ACC112 (cell line): ENCODE data around the gene SMIM45.

Experiments
- H2AFZ ChIP-seq: fragments of 200-600 bp; sonication (generic); one replicate; pipeline ENCODE4 v1.6.0; 2017; ENCODE audit warnings: antibody characterized with exemption, low read length; ENCODE audit not compliant: unreplicated experiment
- H3K27ac ChIP-seq: fragments of 200-600 bp; sonication (generic); 2 replicates; pipeline ENCODE4 v1.5.1; 2014; ENCODE audit warnings: low read depth, mild to moderate bottlenecking, antibody characterized with exemption, low read length, moderate library complexity
- H3K27me3 ChIP-seq: fragments of 200-600 bp; sonication (generic); 2 replicates; pipeline ENCODE4 v1.6.1; 2014; ENCODE audit warnings: mild to moderate bottlenecking, antibody characterized with exemption, low read length, moderate library complexity, mixed read lengths; ENCODE audit not compliant: insufficient read depth
- H3K36me3 ChIP-seq: fragments of 200-600 bp; sonication (generic); 2 replicates; pipeline ENCODE4 v1.6.1; 2016; ENCODE audit warnings: mild to moderate bottlenecking, antibody characterized with exemption, low read length, moderate library complexity, mixed read lengths; ENCODE audit not compliant: insufficient read depth
- H3K4me1 ChIP-seq: fragments of 200-600 bp; sonication (generic); one replicate; pipeline ENCODE4 v1.6.1; 2016; ENCODE audit warnings: low read length, mixed read lengths; ENCODE audit not compliant: insufficient read depth, unreplicated experiment, control insufficient read depth
- H3K4me3 ChIP-seq: fragments of 200-600 bp; sonication (generic); 2 replicates; pipeline ENCODE4 v1.5.1; 2014; ENCODE audit warnings: mild to moderate bottlenecking, low read depth, low read length
- H3K79me2 ChIP-seq: fragments of 200-600 bp; sonication (generic); one replicate; pipeline ENCODE4 v1.6.0; 2016; ENCODE audit warnings: low read length; ENCODE audit not compliant: control insufficient read depth, unreplicated experiment, insufficient read depth

The SMIM45 gene

GRCh38 chr22:41963453-41964111, 11.6 kb downstream of the SMIM45 start:
- Histone ChIP-seq H3K4me1 (no peaks in the 10 kb centered on the region), H2AFZ (no peak overlapping the region), H3K27me3 (no peaks in the 10 kb centered on the region), H3K4me3 (no peak overlapping the region), H3K79me2 (no peaks in the 10 kb centered on the region), H3K36me3 (no peaks in the 10 kb centered on the region), H3K27ac (no peak overlapping the region)

- no peaks in the 10 kb centered on the region for H3K36me3 ChIP-seq
- H3K4me3 ChIP-seq, result no peak overlapping the region
- H2AFZ ChIP-seq, result no peak overlapping the region
- no peaks in the 10 kb centered on the region for H3K27me3 ChIP-seq
- H3K4me1 ChIP-seq, result no peaks in the 10 kb centered on the region
- no peak overlapping the region for H3K27ac ChIP-seq
- no peaks in the 10 kb centered on the region for H3K79me2 ChIP-seq
Observed at GRCh38 chr22:41964112-41964491, 12.2 kb downstream of the SMIM45 start.

GRCh38 chr22:41966225-41966606, 14.3 kb downstream of the SMIM45 start:
- H3K4me1 ChIP-seq, result no peaks in the 10 kb centered on the region
- no peak overlapping the region for H2AFZ ChIP-seq
- H3K27me3 ChIP-seq, result no peaks in the 10 kb centered on the region
- 0 out of 2 replicates have a peak overlapping the region, but pooled peaks have one; percentile 9 for H3K27ac ChIP-seq
- no peaks in the 10 kb centered on the region for H3K79me2 ChIP-seq
- no peak overlapping the region for H3K4me3 ChIP-seq
- no peaks in the 10 kb centered on the region for H3K36me3 ChIP-seq

- Histone ChIP-seq H3K36me3 (no peaks in the 10 kb centered on the region), H2AFZ (no peak overlapping the region), H3K27ac (peak overlapping the region; percentile 9; the same call in 1 of the 2 replicates), H3K27me3 (no peaks in the 10 kb centered on the region), H3K4me3 (no peak overlapping the region), H3K4me1 (no peaks in the 10 kb centered on the region), H3K79me2 (no peaks in the 10 kb centered on the region)
Observed at GRCh38 chr22:41966607-41967240, 14.8 kb downstream of the SMIM45 start.

GRCh38 chr22:41968601-41969000, 16.7 kb downstream of the SMIM45 start:
- no peaks in the 10 kb centered on the region for H3K79me2 ChIP-seq
- H3K4me1 ChIP-seq, result no peaks in the 10 kb centered on the region
- 0 out of 2 replicates have a peak, but pooled peaks cover 5% of the 10 kb centered on the region for H3K27me3 ChIP-seq
- no peak overlapping the region for H2AFZ ChIP-seq
- no peaks in the 10 kb centered on the region for H3K36me3 ChIP-seq
- no peak overlapping the region for H3K4me3 ChIP-seq
- H3K27ac ChIP-seq, result no peak overlapping the region

- no peaks in the 10 kb centered on the region for H3K36me3 ChIP-seq
- no peak within 1 kb of the TSS for H3K4me3 ChIP-seq
- no peaks in the 10 kb centered on the region for H3K79me2 ChIP-seq
- 0 out of 2 replicates have a peak, but pooled peaks cover 5% of the 10 kb centered on the region for H3K27me3 ChIP-seq
- no peak within 1 kb of the TSS for H3K27ac ChIP-seq
- H2AFZ ChIP-seq, result no peak within 1 kb of the TSS
- H3K4me1 ChIP-seq, result no peaks in the 10 kb centered on the region
Observed at GRCh38 chr22:41969110-41969646, 17.2 kb downstream of the SMIM45 start, which contains the start of gene SEPTIN3. Gene SEPTIN3 (plus strand): TSS chr22:41969443. CDS start chr22:41971493, 2,050 bp downstream.

- H3K27ac ChIP-seq, result no peak overlapping the region
- no peaks in the 10 kb centered on the region for H3K36me3 ChIP-seq
- H3K79me2 ChIP-seq, result no peaks in the 10 kb centered on the region
- H2AFZ ChIP-seq, result no peak overlapping the region
- peaks cover 13% of the 10 kb centered on the region for H3K27me3 ChIP-seq
- H3K4me1 ChIP-seq, result no peaks in the 10 kb centered on the region
- no peak overlapping the region for H3K4me3 ChIP-seq
Observed at GRCh38 chr22:41970601-41971000, 18.7 kb downstream of the SMIM45 start.

GRCh38 chr22:41971431-41971830, 19.5 kb downstream of the SMIM45 start:
- Histone ChIP-seq H3K4me3 (no peak overlapping the region), H3K4me1 (no peaks in the 10 kb centered on the region), H3K27me3 (peaks cover 21% of the 10 kb centered on the region), H3K79me2 (no peaks in the 10 kb centered on the region), H3K27ac (no peak overlapping the region), H3K36me3 (no peaks in the 10 kb centered on the region), H2AFZ (no peak overlapping the region)

- peaks cover 38% of the 10 kb centered on the region for H3K27me3 ChIP-seq
- no peaks in the 10 kb centered on the region for H3K4me1 ChIP-seq
- H3K36me3 ChIP-seq, result no peaks in the 10 kb centered on the region
- H3K27ac ChIP-seq, result no peak overlapping the region
- no peak overlapping the region for H3K4me3 ChIP-seq
- no peak overlapping the region for H2AFZ ChIP-seq
- H3K79me2 ChIP-seq, result no peaks in the 10 kb centered on the region
Observed at GRCh38 chr22:41974691-41975290, 22.8 kb downstream of the SMIM45 start.

GRCh38 chr22:41975299-41976069, 23.5 kb downstream of the SMIM45 start:
- Histone ChIP-seq H3K27me3 (peaks cover 38% of the 10 kb centered on the region), H3K4me3 (no peak overlapping the region), H3K79me2 (no peaks in the 10 kb centered on the region), H3K27ac (no peak overlapping the region), H3K36me3 (no peaks in the 10 kb centered on the region), H2AFZ (no peak overlapping the region), H3K4me1 (no peaks in the 10 kb centered on the region)
